NT2/D1 (cell line): ENCODE measurements around the gene NOP58.

Source experiments
- YY1 ChIP-seq: IDR thresholded peaks from 2 replicates; pipeline ENCODE4 v1.6.1; 2011; ENCODE audit not compliant: insufficient read length, insufficient read depth
- ZNF274 ChIP-seq: IDR thresholded peaks from 2 replicates; pipeline ENCODE4 v1.6.1; 2011; ENCODE audit warnings: mild to moderate bottlenecking, low read depth, low read length

- TF ChIP-seq ZNF274 (no peak), YY1 (no peak)
Measured at GRCh38 chr2:202314116-202314515, 48.6 kb downstream of the NOP58 start.
